IPS-20b (cell line): ENCODE data around the gene DDX49.

Experiments
- H3K27ac ChIP-seq: one replicate; pipeline ENCODE4 v1.5.1; 2013; ENCODE audit warnings: low read length
- H3K27me3 ChIP-seq: 2 replicates; pipeline ENCODE4 v1.6.1; 2013; ENCODE audit warnings: mild to moderate bottlenecking, low read length, inconsistent platforms; ENCODE audit not compliant: insufficient read depth
- H3K36me3 ChIP-seq: 2 replicates; pipeline ENCODE4 v1.6.1; 2013; ENCODE audit warnings: low read depth, mild to moderate bottlenecking, inconsistent platforms, low read length, moderate library complexity; ENCODE audit not compliant: insufficient read depth
- H3K4me1 ChIP-seq: 2 replicates; pipeline ENCODE4 v1.6.1; 2013; ENCODE audit warnings: mild to moderate bottlenecking, control low read depth, inconsistent platforms, low read length, moderate library complexity; ENCODE audit not compliant: insufficient read depth
- H3K4me3 ChIP-seq: 2 replicates; pipeline ENCODE4 v1.5.1; 2013; ENCODE audit warnings: mild to moderate bottlenecking, low read length, inconsistent platforms
- H3K9ac ChIP-seq: 2 replicates; pipeline ENCODE4 v1.6.1; 2013; ENCODE audit warnings: low read depth, mild to moderate bottlenecking, inconsistent platforms, low read length, moderate library complexity
- H3K9me3 ChIP-seq: 2 replicates; pipeline ENCODE4 v1.6.1; 2013; ENCODE audit warnings: mild to moderate bottlenecking, low read depth, low read length, inconsistent platforms; ENCODE audit not compliant: insufficient read depth

DDX49 gene

DNA sequence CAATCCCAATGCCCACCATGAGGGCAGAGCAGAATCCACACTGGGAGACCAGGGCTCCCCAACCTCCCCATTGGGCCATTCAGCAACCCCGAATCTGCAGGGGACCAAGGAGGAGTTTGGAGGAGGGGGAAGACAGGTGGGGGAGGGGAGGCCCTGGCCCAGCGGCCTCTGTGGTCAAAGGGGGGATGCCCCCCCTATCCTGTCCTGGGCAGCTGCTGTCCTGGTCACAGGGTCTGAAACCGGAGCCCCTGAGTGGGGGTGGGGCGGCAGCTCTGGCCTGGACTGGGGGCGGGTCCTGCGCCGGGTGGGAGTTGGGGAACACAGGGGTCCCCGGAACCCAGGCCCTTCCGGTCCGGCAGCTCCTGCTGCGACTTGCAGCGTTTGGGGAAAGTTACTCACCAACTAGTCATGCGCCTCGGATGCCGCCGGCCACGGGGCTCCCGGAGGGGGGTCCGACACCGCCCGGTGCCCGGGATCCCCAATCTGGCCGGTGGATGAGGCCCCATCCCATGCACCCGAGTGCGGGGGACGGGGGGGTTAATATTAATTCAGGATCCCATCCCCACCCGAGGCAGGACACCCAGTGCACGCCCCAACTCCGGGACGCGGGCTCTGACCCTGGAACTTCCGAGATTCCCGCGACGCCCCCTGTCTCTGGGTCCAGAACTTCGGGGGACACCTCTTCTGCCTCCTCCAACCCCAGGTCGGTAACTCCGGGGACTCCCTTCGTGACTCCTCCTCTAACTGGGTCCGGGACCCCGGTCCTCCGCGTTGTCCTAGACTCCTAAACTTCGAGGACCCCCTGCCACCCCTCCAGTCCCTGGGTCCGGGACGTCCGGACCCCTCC lies 20.6 kb downstream of the DDX49 start:
- peaks cover 15% of the 10 kb centered on the region for H3K27me3 ChIP-seq
- no peak overlapping the region for H3K27ac ChIP-seq
- 0 out of 2 replicates have a peak, but pooled peaks cover 5% of the 10 kb centered on the region for H3K36me3 ChIP-seq
- peaks cover 5% of the 10 kb centered on the region for H3K4me1 ChIP-seq
- no peaks in the 10 kb centered on the region for H3K9me3 ChIP-seq
- peak overlapping the region; percentile 81 for H3K4me3 ChIP-seq
- peak overlapping the region; percentile 76; the same call in 1 of the 2 replicates for H3K9ac ChIP-seq

DNA sequence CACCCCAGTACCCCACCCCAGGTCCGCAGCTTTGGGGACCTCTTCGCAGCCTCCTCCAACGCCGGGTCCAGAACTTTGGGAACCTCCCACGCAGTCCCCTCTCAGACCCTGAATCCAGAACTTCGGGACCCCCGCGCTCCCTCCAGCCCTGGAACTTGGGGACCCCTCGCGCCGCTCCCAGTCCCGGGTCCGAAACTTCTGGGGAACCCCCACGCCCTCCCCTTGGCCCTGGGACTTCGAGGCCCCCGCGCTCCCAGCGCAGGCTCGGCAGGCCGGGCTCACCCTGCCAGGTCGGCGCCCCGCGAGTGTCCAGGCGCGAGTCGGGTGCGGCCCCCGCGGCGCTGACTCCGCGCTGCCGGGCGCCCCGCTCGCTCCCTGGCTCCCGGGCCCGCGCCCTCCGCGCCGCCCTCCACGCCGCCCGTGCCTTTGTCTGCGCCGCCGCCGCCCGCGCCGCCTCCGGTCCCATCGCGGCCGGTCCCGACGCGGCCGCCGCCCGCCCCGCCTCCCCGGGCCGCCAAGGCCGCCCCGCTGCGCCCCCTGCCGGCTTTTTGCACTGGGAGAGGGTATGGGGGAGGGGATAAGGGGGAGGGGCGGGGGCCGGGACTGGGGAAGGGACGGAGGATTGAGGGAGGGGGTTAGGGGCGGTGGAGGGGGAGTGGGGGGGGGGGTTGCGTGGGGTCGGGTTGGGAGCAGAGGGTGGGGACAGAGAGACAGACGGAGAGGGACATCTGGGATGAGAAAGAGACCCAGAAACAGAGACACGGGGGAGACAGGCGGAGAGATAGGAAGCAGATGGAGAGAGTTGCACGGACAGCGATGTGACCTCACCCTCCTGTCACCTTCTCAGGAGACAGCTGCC lies 21.5 kb downstream of the DDX49 start, which contains the start of gene HOMER3:
Gene HOMER3, minus strand, starts transcription at position 449 of the 859 bp plus-strand sequence. CDS start 2,235 bp downstream, outside the sequence.
- peaks cover 5% of the 10 kb centered on the region for H3K4me1 ChIP-seq

DNA sequence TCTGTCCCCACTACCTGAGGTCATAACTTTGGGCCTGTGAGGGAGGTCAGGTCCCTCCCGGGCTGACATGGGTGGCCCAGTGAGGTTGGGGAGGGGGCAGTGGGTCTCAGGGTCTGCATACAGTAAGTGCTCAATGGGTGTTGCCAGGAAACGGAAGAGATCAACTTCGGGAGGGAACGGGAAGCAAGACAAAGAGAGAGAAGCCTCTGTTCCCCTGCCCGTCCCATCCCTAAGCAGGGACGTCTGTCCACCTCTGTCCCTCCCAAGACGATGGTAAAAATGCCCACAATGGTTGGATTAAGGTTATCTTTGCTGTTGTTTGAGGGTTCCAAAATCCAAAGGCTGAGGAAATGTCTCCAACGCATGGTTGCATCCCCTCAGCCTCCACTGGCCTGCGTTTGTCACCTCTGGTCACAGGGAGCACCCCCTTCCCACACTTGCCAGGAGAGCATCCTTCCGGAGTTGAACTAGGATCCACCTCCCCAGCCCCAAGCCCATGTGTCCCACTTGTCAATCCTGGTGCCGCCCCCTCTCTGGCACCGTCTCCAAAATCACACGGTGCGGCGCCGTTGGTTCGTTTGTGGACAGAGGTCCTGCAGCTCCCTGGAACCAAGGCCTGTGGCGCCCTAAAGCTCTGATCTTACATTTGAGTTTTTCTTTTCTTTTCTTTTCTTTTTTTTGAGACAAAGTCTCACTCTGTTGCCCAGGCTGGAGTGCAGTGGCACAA lies 22.3 kb downstream of the DDX49 start:
- Histone ChIP-seq H3K27me3 (peaks cover 15% of the 10 kb centered on the region), H3K4me1 (peaks cover 5% of the 10 kb centered on the region), H3K9ac (no peak overlapping the region), H3K9me3 (no peaks in the 10 kb centered on the region), H3K4me3 (peak overlapping the region; percentile 60; the same call in 1 of the 2 replicates), H3K36me3 (0 out of 2 replicates have a peak, but pooled peaks cover 5% of the 10 kb centered on the region), H3K27ac (no peak overlapping the region)

More for the DNA sequence above, 21.5 kb downstream of the DDX49 start, which contains the start of gene HOMER3:
- peak within 1 kb of the TSS; percentile 81 for H3K4me3 ChIP-seq
- H3K9me3 ChIP-seq = no peaks in the 10 kb centered on the region
- H3K9ac ChIP-seq = peak within 1 kb of the TSS; percentile 76; the same call in 1 of the 2 replicates
- 0 out of 2 replicates have a peak, but pooled peaks cover 5% of the 10 kb centered on the region for H3K36me3 ChIP-seq
- peaks cover 15% of the 10 kb centered on the region for H3K27me3 ChIP-seq
- H3K27ac ChIP-seq = no peak within 1 kb of the TSS

DNA sequence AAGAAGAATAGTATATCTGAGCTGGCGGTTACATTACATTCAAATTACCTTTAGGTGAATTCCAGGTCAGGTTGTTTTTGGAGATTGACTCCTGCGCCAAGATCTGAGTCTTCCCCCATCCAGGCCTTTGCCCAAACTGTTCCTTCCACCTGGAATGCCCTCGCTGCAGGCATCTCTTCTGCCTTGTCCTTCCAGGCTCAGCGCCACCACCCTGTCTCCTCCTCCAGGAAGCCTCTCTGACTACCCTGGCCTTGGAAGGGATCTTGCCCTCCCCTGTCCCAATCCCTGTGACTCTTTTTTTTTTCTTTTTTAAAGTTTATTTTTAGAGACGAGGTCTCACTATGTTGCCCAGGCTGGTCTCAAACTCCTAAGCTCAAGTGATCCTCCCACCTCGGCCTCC lies 23.2 kb downstream of the DDX49 start:
- peaks cover 5% of the 10 kb centered on the region for H3K4me1 ChIP-seq
- H3K27ac ChIP-seq = no peak overlapping the region
- H3K9ac ChIP-seq = no peak overlapping the region
- 0 out of 2 replicates have a peak, but pooled peaks cover 5% of the 10 kb centered on the region for H3K36me3 ChIP-seq
- no peaks in the 10 kb centered on the region for H3K9me3 ChIP-seq
- H3K4me3 ChIP-seq = no peak overlapping the region
- peaks cover 15% of the 10 kb centered on the region for H3K27me3 ChIP-seq

DNA sequence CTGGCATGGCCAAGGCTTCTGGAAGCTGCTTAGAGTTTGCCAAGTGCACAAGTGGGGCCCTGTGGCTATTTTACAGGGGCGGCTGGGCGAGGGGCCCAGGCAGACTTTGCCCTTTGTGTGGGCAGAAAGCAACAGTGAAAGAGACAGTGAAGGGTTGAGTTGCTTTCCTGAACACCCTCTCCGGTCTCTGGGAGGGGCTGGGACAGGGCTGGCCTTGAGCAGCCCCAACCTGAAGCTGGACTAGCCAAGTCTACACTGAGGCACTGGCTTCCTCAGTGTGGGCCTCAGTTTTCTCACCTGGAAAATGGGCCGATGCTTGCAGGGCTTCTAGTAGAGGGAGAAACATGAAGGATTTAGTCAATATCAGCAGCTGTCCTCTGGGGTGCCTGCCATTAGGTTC lies 23.9 kb downstream of the DDX49 start:
- Histone ChIP-seq H3K27ac (no peak overlapping the region), H3K9ac (no peak overlapping the region)

DNA sequence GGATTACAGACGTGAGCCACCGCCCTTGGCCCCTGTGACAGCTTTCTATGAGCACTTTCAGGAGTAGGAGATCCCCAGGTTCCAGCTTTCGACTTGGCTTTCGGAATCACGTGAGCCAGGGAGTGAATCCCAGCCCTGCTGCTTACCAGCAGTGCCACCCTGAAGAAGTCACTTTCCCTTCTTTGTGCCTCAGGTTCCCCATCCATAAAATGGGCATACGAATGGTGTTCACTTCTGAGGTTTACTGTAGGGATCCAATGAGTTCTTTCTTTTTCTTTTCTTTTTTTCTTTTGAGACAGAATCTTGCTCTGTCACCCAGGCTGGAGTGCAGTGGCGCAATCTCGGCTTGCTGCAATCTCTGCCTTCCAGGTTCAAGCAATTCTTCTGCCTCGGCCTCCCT lies 25.8 kb downstream of the DDX49 start:
- Histone ChIP-seq H3K36me3 (no peaks in the 10 kb centered on the region), H3K27ac (no peak overlapping the region), H3K4me1 (no peaks in the 10 kb centered on the region), H3K4me3 (no peak overlapping the region), H3K27me3 (peaks cover 12% of the 10 kb centered on the region), H3K9ac (no peak overlapping the region), H3K9me3 (no peaks in the 10 kb centered on the region)

More for the DNA sequence above, 23.9 kb downstream of the DDX49 start:
- Histone ChIP-seq H3K27me3 (peaks cover 15% of the 10 kb centered on the region), H3K4me1 (peaks cover 5% of the 10 kb centered on the region), H3K36me3 (0 out of 2 replicates have a peak, but pooled peaks cover under 1% of the 10 kb centered on the region), H3K9me3 (no peaks in the 10 kb centered on the region), H3K4me3 (no peak overlapping the region)

DNA sequence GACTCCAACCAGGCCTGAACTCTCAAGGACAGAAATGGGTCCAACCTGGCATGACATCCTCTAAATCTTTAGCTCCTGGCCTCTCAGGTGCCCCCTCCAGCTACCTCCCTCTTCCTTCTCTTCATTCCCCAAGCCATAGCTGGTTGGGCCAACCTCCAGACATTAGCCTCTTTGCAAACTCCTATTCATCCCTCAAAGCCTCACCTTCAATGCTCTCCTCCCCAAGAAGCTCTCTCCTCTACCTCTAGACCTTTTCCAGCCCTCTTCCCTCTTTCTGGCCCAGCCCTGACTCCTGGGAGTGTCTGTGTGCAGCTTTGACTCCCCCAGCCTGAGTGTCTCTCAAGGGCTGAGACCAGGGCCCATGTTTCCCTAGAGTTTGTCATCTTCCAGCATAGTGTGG lies 26.8 kb downstream of the DDX49 start:
- no peak overlapping the region for H3K9ac ChIP-seq
- H3K4me1 ChIP-seq = no peaks in the 10 kb centered on the region
- no peaks in the 10 kb centered on the region for H3K36me3 ChIP-seq
- no peak overlapping the region for H3K4me3 ChIP-seq
- H3K27me3 ChIP-seq = peaks cover 7% of the 10 kb centered on the region
- H3K9me3 ChIP-seq = no peaks in the 10 kb centered on the region
- no peak overlapping the region for H3K27ac ChIP-seq

DNA sequence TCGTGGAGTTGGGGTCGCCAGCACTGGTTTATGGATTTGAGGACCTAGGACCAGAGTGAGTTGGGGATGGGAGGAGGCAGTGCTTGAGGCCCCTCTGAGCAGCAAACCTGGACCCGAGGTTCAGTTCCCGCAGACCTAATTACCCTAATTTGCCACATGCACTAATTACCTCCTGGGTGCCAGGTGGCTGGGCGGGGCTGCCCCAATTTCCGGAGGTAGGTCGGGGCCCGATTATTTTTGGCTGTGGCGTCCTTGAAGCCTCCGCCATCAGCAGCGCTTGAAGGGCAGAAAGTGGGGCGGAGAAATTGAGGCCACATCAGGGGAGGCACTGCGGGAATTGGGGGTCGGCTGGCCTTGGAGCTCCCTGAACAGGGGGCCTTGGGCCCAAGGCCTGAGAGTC lies 27.4 kb downstream of the DDX49 start:
- Histone ChIP-seq H3K9me3 (no peaks in the 10 kb centered on the region), H3K27me3 (peaks cover 1% of the 10 kb centered on the region), H3K9ac (no peak overlapping the region), H3K4me3 (no peak overlapping the region), H3K27ac (no peak overlapping the region), H3K4me1 (no peaks in the 10 kb centered on the region), H3K36me3 (no peaks in the 10 kb centered on the region)

DNA sequence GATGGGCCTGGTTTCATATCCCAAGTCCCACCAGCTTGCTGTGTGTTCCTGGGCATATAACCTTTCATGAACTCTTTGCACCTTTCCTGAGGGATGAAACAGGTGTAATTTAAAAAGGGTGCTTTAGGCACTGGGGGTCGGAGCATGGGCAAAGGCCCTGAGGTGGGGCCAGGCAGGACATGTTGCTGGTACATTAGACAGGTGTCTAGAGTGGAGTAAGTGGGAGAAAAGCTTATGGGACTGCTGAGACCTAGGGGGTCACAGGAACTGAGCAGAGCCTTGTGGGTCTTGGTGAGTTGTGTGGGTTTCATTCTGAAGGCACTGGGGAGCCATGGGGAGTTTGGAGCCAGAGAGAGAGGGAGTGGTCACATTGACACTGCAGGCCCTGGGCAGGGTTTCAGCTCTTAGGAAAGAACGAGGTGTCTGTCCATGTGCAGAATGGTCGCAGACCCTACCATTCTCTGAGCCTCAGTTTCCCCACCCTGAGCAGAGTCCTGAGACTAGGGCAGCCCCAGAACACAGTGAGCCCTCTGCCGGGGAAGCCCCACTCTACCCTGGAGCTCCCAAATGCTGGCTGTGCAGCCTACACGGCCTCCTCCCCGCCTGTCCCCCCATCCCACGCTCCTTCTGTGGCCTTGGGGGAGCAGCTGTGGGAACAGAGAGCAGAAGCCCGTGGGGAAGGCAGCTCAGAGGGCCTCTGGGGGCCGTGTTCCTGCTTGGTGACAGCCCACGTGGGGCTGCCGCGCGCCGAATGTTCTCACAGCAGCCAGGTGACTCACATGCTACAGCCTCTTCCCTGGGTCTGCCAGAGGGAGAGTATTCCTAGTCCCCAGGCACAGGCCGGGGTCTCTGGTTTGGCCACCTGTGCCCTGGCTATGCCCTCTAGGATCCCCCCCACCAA lies 28.8 kb downstream of the DDX49 start:
- Histone ChIP-seq H3K36me3 (no peaks in the 10 kb centered on the region), H3K27me3 (no peaks in the 10 kb centered on the region), H3K4me1 (no peaks in the 10 kb centered on the region), H3K27ac (no peak overlapping the region), H3K9me3 (no peaks in the 10 kb centered on the region), H3K4me3 (no peak overlapping the region), H3K9ac (no peak overlapping the region)

DNA sequence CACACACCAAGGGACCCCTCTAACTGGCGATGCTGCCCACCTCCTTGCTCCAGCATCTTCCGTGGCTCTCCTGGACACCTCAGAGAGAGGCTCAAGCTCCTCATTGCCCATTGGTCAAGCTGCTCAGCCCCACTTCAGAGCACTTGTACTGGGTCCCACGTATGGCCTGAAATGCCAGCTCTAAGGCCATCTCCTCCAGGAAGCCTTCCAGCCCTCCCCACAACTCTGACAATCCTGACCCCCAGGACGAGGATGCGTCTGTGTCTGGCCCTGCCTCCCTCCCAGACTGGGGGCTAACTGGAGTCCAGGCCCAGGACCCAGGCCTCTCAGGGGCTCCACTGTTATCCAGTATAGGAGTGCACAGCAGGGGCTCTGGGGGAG lies 29.5 kb downstream of the DDX49 start:
- Histone ChIP-seq H3K4me1 (no peaks in the 10 kb centered on the region), H3K4me3 (no peak overlapping the region), H3K9ac (no peak overlapping the region), H3K36me3 (no peaks in the 10 kb centered on the region), H3K27ac (no peak overlapping the region), H3K27me3 (no peaks in the 10 kb centered on the region), H3K9me3 (no peaks in the 10 kb centered on the region)
